Measurements from ENCODE around the gene PLXNA4.

Gene PLXNA4

GRCh38 chr7:132504071-132504470, 72.2 kb downstream of the PLXNA4 start:
- DNase-seq, result no peak
- Histone ChIP-seq H3K27ac (no peak overlapping the region), H3K27me3 (replicated peaks) (no peaks in the 10 kb centered on the region), H3K36me3 (replicated peaks) (no peaks in the 10 kb centered on the region), H3K4me3 (ENCODE audit: low read depth, low read length) (no peak overlapping the region)
- TF ChIP-seq, protein P1, sequence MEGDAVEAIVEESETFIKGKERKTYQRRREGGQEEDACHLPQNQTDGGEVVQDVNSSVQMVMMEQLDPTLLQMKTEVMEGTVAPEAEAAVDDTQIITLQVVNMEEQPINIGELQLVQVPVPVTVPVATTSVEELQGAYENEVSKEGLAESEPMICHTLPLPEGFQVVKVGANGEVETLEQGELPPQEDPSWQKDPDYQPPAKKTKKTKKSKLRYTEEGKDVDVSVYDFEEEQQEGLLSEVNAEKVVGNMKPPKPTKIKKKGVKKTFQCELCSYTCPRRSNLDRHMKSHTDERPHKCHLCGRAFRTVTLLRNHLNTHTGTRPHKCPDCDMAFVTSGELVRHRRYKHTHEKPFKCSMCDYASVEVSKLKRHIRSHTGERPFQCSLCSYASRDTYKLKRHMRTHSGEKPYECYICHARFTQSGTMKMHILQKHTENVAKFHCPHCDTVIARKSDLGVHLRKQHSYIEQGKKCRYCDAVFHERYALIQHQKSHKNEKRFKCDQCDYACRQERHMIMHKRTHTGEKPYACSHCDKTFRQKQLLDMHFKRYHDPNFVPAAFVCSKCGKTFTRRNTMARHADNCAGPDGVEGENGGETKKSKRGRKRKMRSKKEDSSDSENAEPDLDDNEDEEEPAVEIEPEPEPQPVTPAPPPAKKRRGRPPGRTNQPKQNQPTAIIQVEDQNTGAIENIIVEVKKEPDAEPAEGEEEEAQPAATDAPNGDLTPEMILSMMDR (IDR thresholded peaks at IDR 0.05; ENCODE audit: low read depth, low read length, missing control alignments), result no peak
- in situ Hi-C loops (cut with HindIII; ENCODE audit: low pct_ligation_motif_present, low sequenced_read_pairs), result no loop called here

DNA sequence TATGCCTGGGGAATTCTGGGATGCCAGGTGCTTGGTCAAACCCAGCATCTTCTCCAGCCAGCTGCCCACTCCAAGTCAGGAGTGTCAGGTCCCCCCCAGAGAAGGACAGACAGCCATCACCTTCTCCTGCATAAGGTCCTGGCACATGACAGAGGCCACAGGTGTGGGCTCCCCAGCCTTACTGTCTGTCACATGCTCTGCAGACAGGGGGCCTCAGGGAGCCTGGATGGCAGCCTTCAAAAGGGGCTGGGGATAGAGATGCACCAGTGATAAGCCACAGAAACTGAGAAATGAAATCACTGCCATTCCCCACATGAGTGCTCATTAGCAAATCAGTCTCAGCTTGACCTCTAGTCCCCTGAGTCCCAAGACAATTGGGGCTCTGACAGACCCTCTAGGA, 72.9 kb downstream of the PLXNA4 start:
- in situ Hi-C loops (cut with HindIII; ENCODE audit: low pct_ligation_motif_present, low sequenced_read_pairs), result no loop called here
- TF ChIP-seq, protein P1 (IDR thresholded peaks at IDR 0.05; ENCODE audit: low read depth, low read length, missing control alignments), result no peak
- Histone ChIP-seq H3K4me3 (ENCODE audit: low read depth, low read length) (no peak overlapping the region), H3K27me3 (replicated peaks) (no peaks in the 10 kb centered on the region), H3K27ac (no peak overlapping the region), H3K36me3 (replicated peaks) (no peaks in the 10 kb centered on the region)
- no peak for DNase-seq

GRCh38 chr7:132501956-132502355, 74.3 kb downstream of the PLXNA4 start:
- no peaks in the 10 kb centered on the region for H3K27me3 ChIP-seq (replicated peaks)
- no peak overlapping the region for H3K4me3 ChIP-seq (ENCODE audit: low read depth, low read length)
- H3K27ac ChIP-seq, result no peak overlapping the region
- in situ Hi-C loops (cut with HindIII; ENCODE audit: low pct_ligation_motif_present, low sequenced_read_pairs), result no loop called here
- TF ChIP-seq, protein P1 (IDR thresholded peaks at IDR 0.05; ENCODE audit: low read depth, low read length, missing control alignments), result no peak
- no peak for DNase-seq
- no peaks in the 10 kb centered on the region for H3K36me3 ChIP-seq (replicated peaks)

DNA sequence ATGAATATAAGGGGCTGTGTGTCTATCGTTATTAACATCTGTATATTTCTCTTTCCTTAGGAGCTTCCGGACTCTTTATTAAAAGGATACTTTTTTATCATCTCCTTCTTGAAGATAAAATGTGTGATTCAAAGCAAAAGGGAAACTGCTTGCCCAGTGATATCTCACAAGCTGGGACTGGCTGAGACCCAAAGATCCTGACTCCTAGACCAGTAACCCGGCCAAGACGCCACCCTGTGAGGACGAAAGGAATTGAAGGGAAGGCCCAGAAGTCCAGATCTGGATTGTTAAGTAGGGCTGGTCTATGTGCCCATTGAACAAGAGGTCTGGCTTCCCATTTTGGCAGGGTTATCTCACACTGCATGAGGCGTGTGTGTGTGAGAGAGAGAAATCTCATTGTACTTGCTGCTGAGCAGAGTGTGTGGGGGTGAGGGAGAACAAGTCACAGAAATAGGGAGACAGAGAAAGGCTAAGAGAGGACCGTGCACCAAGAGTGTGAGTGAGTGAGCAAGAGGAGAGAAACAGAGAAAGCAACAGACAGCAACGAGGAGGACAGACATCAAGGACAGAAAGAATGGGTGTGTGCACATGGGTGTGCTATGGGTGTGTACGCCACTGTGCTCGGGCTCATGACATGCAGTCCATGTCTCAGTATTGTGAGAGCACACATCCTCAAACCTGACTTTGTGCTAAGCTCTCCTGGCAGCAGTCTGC, 75.4 kb downstream of the PLXNA4 start:
- in situ Hi-C loops (cut with HindIII; ENCODE audit: low pct_ligation_motif_present, low sequenced_read_pairs), result no loop called here
- Histone ChIP-seq H3K36me3 (replicated peaks) (no peaks in the 10 kb centered on the region), H3K27ac (no peak overlapping the region), H3K4me3 (ENCODE audit: low read depth, low read length) (no peak overlapping the region), H3K27me3 (replicated peaks) (no peaks in the 10 kb centered on the region)
- DNase-seq, result peak; percentile 3
- TF ChIP-seq, protein P1 (IDR thresholded peaks at IDR 0.05; ENCODE audit: low read depth, low read length, missing control alignments), result peak; percentile 57

DNA sequence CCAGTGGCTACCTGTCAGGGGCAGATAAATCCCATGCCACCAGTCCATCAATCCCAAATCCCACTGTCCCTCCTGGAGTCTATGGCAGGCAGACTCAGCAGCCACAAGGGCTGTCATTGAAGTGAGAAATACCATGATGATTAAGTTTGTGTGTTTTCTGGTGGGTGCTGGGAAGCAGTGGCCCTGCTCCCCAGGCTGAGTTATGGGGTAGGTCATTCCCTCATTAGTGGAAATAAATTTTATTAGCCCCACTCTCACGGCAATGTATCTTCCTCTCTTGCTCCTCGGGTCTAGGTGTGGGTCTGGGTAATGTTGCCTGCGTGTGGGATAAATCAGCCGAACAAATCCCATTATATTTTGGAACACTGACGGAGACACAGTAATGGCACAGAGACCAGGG, 76.8 kb downstream of the PLXNA4 start:
- TF ChIP-seq, protein P1 (IDR thresholded peaks at IDR 0.05; ENCODE audit: low read depth, low read length, missing control alignments), result no peak
- no peak overlapping the region for H3K4me3 ChIP-seq (ENCODE audit: low read depth, low read length)
- no peaks in the 10 kb centered on the region for H3K36me3 ChIP-seq (replicated peaks)
- H3K27me3 ChIP-seq (replicated peaks), result no peaks in the 10 kb centered on the region
- H3K27ac ChIP-seq, result no peak overlapping the region
- DNase-seq, result no peak
- in situ Hi-C loops (cut with HindIII; ENCODE audit: low pct_ligation_motif_present, low sequenced_read_pairs), result no loop called here

DNA sequence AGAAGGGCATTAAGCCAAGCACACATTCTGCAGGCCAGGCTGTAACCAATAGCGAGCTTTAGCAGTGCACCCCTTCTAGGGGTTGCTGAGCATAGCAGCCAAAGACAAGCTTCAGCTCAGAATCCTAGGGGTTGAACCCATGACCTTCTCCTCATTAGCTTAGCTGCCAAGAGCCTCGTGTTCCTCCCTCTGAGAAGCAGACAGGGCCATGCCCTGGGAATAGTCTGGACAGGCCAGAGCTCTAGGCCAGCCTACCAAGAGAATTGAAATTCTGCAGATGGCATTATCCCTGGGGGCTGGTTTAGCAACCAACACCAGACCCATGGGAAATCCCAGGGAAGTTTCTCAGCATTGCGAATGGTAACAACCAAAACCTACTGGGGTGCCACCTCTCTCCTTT, 77.2 kb downstream of the PLXNA4 start:
- Histone ChIP-seq H3K27me3 (replicated peaks) (no peaks in the 10 kb centered on the region), H3K4me3 (ENCODE audit: low read depth, low read length) (no peak overlapping the region), H3K36me3 (replicated peaks) (no peaks in the 10 kb centered on the region), H3K27ac (no peak overlapping the region)
- TF ChIP-seq, protein P1 (IDR thresholded peaks at IDR 0.05; ENCODE audit: low read depth, low read length, missing control alignments), result no peak
- DNase-seq, result no peak
- in situ Hi-C loops (cut with HindIII; ENCODE audit: low pct_ligation_motif_present, low sequenced_read_pairs), result no loop called here

Data from brain microvascular endothelial cell (primary cell).